GM12891 (cell line): ENCODE measurements around the gene CRCP.
"Not testable (repeated sequence)": the region's sequence is repeated elsewhere in the genome, so short reads cannot be mapped to it uniquely, and the experiment has no call there.

Experiments used
- DNase-seq: peaks from one replicate; pipeline ENCODE4 v3.0.0; 2011; ENCODE audit warnings: low spot score; ENCODE audit not compliant: insufficient read length
- FAIRE-seq: peaks from 2 replicates; lab custom pipeline; 2011; peaks lifted over from hg19 to GRCh38; lab: Jason Lieb, UNC
- PAX5 ChIP-seq: IDR thresholded peaks from 2 replicates; pipeline ENCODE4 v1.6.1; 2011; ENCODE audit warnings: low read length, moderate library complexity, mild to moderate bottlenecking; ENCODE audit not compliant: insufficient read depth, severe bottlenecking
- POLR2A ChIP-seq: IDR thresholded peaks from 2 replicates; pipeline ENCODE4 v1.6.1; 2011; ENCODE audit warnings: low read depth, low read length, control low read depth
- POLR2AphosphoS5 ChIP-seq: IDR thresholded peaks from 2 replicates; pipeline ENCODE4 v1.6.1; 2011; ENCODE audit warnings: low read depth, low read length, control low read depth
- POU2F2 ChIP-seq: IDR thresholded peaks from 2 replicates; pipeline ENCODE4 v1.6.1; 2011; ENCODE audit warnings: low read depth, mild to moderate bottlenecking, control low read depth, low read length, moderate library complexity
- SPI1 ChIP-seq: IDR thresholded peaks from 2 replicates; pipeline ENCODE4 v1.6.1; 2011; ENCODE audit warnings: low read depth, low read length, control low read depth
- TAF1 ChIP-seq: IDR thresholded peaks from 2 replicates; pipeline ENCODE4 v1.6.1; 2011; ENCODE audit warnings: low read depth, low read length, control low read depth

CRCP gene

GRCh38 chr7:66157060-66157459 lies 42.4 kb downstream of the CRCP start:
- no peak for FAIRE-seq
- no peak for DNase-seq

GRCh38 chr7:66162622-66163021 lies 48.0 kb downstream of the CRCP start:
- no peak for FAIRE-seq
- no peak for TF ChIP-seq SPI1
- no peak for TF ChIP-seq PAX5
- no peak for TF ChIP-seq POLR2A
- TF ChIP-seq POU2F2 = no peak
- no peak for TF ChIP-seq POLR2AphosphoS5
- TF ChIP-seq TAF1 = no peak
- DNase-seq = no peak

More at GRCh38 chr7:66157060-66157459, 42.4 kb downstream of the CRCP start:
- TF ChIP-seq POU2F2 = no peak
- no peak for TF ChIP-seq PAX5
- TF ChIP-seq POLR2AphosphoS5 = no peak
- TF ChIP-seq POLR2A = no peak
- no peak for TF ChIP-seq SPI1
- no peak for TF ChIP-seq TAF1

DNA sequence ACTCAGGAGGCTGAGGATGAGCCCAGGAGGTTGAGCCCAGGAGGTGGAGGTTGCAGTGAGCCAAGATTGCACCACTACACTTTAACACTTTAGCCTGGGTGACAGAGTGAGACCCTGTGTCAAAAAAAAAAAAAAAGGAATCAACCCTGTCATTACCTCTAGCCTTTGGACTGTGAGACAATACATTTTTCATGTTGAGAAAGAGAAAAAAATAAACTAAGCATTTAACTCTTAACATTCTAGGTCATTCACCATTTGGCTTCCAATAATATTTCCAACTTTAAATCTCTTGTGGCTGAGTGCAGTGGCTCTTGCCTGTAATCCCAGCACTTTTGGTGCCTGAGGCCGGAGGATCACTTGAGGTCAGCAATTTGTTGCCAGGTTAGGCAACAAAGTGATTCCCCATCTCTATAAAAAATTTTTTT lies 48.6 kb downstream of the CRCP start:
- FAIRE-seq (no peak), DNase-seq (no peak)
- TF ChIP-seq TAF1 (no peak), POU2F2 (no peak), SPI1 (no peak), POLR2A (no peak), POLR2AphosphoS5 (no peak), PAX5 (no peak)

- no peak for FAIRE-seq
- TF ChIP-seq SPI1 (no peak), PAX5 (no peak), TAF1 (no peak), POLR2AphosphoS5 (no peak), POLR2A (no peak), POU2F2 (no peak)
Observed at GRCh38 chr7:66164356-66164755, 49.7 kb downstream of the CRCP start.

DNA sequence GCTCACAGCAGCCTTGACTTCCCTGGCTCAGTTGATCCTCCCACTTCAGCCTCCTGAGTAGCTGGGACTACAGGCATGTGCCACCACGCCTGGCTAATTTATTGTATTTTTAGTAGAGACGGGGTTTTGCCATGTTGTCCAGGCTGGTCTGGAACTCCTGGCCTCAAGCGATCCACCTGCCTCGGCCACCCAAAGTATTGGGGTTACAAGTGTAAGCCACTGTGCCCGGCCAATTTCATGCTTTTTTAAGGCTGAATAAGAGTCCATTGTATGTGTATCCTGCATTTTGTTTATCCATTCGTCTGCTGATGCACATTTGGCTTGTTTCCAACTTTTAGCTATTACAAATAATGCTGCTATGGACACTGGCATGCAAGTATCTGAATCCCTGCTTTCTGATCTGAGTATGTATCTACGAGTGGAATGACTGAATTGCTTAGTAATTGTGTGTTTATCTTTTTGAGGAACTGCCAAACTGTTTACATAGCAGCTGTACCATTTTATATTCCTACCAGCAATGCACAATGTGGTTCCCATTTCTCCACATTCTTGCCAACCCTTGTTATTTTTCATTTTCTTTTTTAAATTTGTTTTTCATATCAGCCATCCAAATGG lies 53.2 kb downstream of the CRCP start:
- no peak for FAIRE-seq
- TF ChIP-seq PAX5 (no peak), POU2F2 (no peak), POLR2A (no peak), POLR2AphosphoS5 (no peak), SPI1 (no peak), TAF1 (no peak)
- no peak for DNase-seq

More at GRCh38 chr7:66164356-66164755, 49.7 kb downstream of the CRCP start:
- DNase-seq = no peak

GRCh38 chr7:66169616-66170015 lies 55.0 kb downstream of the CRCP start:
- no peak for TF ChIP-seq TAF1
- DNase-seq (no peak), FAIRE-seq (no peak)

DNA sequence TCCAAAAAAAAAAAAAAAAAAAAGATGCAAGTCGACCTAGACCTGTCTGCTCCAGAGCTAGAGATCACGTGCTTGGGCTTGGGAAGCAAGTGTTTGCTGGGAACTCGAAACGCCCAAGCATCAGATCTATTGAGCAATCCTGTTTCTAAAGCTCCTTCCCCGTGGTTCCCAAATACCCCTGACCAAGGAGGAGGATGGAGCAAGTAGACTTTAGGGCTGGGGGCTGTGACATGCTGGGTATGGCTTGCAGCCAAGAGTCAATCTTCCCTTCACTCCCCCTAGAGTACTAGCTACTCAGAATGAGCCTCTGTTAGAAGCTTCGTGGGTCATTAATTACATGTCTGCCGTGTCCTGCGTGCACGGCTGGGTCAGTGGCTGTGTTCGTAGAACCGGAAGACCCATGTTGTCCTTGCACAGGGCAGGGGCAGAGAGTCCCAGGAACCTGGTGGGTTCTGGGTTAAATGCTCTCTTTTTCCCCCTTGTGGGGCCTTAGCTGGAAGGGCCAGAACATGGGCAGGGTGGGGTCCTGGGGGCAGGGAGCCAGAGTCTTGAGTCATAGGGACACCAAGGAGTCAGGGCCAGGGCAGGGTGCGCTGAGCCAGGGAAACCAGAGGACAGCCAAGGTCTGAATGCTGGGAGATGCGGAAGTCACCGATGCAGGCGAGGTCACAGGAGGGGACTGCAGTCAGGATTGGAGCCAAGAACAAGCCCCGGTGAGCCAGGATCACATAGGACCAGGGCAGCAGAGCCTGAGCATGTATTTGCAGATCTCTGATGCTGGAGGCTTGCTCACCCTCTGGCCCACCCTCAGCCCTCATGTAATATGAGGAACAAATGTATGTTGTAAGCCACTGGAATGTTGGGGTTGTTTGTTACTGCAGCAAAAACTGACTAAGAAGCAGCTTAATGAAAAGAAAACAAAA lies 55.9 kb downstream of the CRCP start:
- FAIRE-seq (no peak), DNase-seq (no peak)

DNA sequence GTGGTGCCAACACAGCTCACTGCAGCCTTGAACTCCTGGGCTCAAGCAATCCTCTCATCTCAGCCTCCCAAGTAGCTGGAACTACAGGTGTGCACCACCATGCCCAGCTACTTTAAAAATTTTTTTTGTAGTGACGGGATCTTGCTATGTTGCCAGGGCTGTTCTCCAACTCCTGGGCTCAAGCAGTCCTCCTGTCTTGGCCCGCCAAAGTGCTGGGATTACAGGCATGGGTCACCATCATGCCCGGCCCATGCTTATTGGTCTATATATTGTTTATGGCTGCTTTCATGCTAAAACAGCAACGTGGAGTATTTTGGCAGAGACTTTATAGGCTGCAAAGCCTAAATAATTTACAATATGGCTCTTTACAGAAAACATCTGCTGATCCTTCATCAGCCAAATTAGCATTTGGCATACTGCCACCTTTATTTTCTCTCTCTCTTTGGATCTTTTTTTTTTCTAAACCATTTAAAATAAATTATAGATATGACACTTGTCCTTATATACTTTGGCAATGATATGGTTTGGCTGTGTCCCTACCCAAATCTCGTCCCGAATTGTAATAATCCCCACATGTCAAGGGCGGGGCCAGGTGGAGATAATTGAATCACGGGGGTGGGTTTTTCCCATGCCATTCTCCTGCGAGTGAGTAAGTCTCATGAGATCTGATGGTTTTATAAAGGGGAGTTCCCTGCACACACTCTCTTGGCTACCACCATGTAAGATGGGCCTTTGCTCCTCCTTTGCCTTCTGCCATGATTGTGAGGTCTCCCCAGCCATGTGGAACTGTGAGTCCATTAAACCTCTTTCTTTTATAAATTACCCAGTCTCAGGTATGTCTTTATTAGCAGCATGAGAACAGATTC lies 58.1 kb downstream of the CRCP start:
- not testable (repeated sequence) for FAIRE-seq, DNase-seq

More for the DNA sequence above, 55.9 kb downstream of the CRCP start:
- TF ChIP-seq SPI1 (no peak), TAF1 (no peak), POU2F2 (no peak), POLR2AphosphoS5 (no peak), POLR2A (no peak), PAX5 (no peak)

DNA sequence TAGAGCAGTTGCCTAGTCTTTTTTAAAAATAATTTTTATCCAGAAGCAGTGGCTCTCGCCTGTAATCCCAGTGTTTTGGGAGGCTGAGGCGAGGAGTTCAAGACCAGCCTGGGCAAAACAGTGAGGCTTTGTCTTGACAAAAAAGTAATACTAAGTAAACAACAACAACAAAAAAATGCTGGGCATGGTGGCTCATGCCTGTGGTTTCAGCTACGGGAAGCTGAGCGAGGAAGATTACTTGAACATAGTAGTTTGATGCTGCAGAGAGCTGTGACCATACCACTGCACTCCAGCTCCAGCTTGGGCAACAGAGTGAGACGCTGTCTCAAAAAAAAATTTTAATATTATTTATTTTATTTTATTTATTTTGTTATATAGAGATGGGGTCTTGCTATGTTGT lies 59.2 kb downstream of the CRCP start:
- FAIRE-seq (no peak), DNase-seq (no peak)
- TF ChIP-seq POU2F2 = no peak

- not testable (repeated sequence) for DNase-seq
Observed at GRCh38 chr7:66175006-66175405, 60.4 kb downstream of the CRCP start.

More at GRCh38 chr7:66175006-66175405, 60.4 kb downstream of the CRCP start:
- not testable (repeated sequence) for FAIRE-seq
